HepG2 (cell line): ENCODE results near the gene COL5A2. TPM values are rescaled to one million over a fixed set of nuclear protein-coding genes. Genes with fewer than 3 reads are reported as not detected.

Source experiments
- GLI4 ChIP-seq: sonication (generic); formaldehyde crosslinking; IDR thresholded peaks from 2 replicates; pipeline ENCODE4 v1.5.1; 2020; ENCODE audit warnings: missing genetic modification reagents, mild to moderate bottlenecking, moderate library complexity, borderline replicate concordance
- SIX4 ChIP-seq: sonication (generic); formaldehyde crosslinking; IDR thresholded peaks from 2 replicates; pipeline ENCODE4 v1.4.0; 2020; ENCODE audit warnings: missing genetic modification reagents
- ZNF121 ChIP-seq: sonication (generic); formaldehyde crosslinking; IDR thresholded peaks from 2 replicates; pipeline ENCODE4 v1.5.0; 2020; ENCODE audit warnings: mild to moderate bottlenecking, missing genetic modification reagents
- ZNF572 ChIP-seq: sonication (generic); formaldehyde crosslinking; IDR thresholded peaks from 2 replicates; pipeline ENCODE4 v1.5.1; 2020; ENCODE audit warnings: mild to moderate bottlenecking, missing genetic modification reagents
- ZNF724P ChIP-seq: sonication (generic); formaldehyde crosslinking; IDR thresholded peaks from 2 replicates; pipeline ENCODE4 v1.8.0; 2022; ENCODE audit warnings: missing genetic modification reagents, borderline replicate concordance
- ZSCAN12 ChIP-seq: sonication (generic); formaldehyde crosslinking; IDR thresholded peaks from 2 replicates; pipeline ENCODE4 v1.9.0; 2021; ENCODE audit warnings: mild to moderate bottlenecking, missing genetic modification reagents
- ZSCAN30 ChIP-seq: sonication (generic); formaldehyde crosslinking; IDR thresholded peaks from 2 replicates; pipeline ENCODE4 v1.5.0; 2020; ENCODE audit warnings: mild to moderate bottlenecking, missing genetic modification reagents
- polyA plus RNA-seq, 8 experiments: library from polyadenylated mRNA; depleted of rRNA in 3 of 8; stranded (reverse) in 7 of 8; unstranded in 1 of 8; fragments of >200 nt; fragmentation: Illumina TruSeq in 4 of 8; extraction: Trizol in 4 of 8; gene quantifications; 2 replicates each; pipeline versions ENCODE4 v1.2.1 to v1.2.3, GENCODE V29; 2011 to 2016; ENCODE audit warnings: low read depth in 4 of 8, missing spikeins in 1 of 8, mixed read lengths in 1 of 8; ENCODE audit not compliant: insufficient read depth in 1 of 8
- total RNA-seq, 5 experiments: library from RNA; depleted of rRNA; stranded (reverse); fragments of >200 nt; fragmentation: Illumina TruSeq; extraction: Trizol; gene quantifications; 2 replicates each; pipeline ENCODE4 v1.2.3, GENCODE V29; 2016; ENCODE audit warnings: low read depth in 1 of 5
- TF ChIP-seq, protein P1 (sequence below), 2 experiments: sonication (generic) in 1 of 2; formaldehyde crosslinking in 1 of 2; IDR thresholded peaks; 2 replicates each; pipeline versions ENCODE4 v1.4.0 to v1.6.1; 2016 to 2020; ENCODE audit warnings: borderline replicate concordance in 1 of 2, low read depth in 1 of 2, mild to moderate bottlenecking in 1 of 2, missing genetic modification reagents in 1 of 2
- TF ChIP-seq, protein P2 (sequence below): sonication (generic); formaldehyde crosslinking; IDR thresholded peaks from 2 replicates; pipeline ENCODE4 v1.8.0; 2022; ENCODE audit warnings: mild to moderate bottlenecking, missing genetic modification reagents, moderate library complexity
- TF ChIP-seq, protein P3 (sequence below): sonication (generic); formaldehyde crosslinking; conservative IDR thresholded peaks from 2 replicates; pipeline ENCODE4 v1.4.0; 2020; ENCODE audit warnings: mild to moderate bottlenecking, missing genetic modification reagents, moderate library complexity
- TF ChIP-seq, protein P4 (sequence below): sonication (generic); formaldehyde crosslinking; IDR thresholded peaks from 2 replicates; pipeline ENCODE4 v1.9.0; 2021; ENCODE audit warnings: missing genetic modification reagents, mild to moderate bottlenecking, borderline replicate concordance

COL5A2 gene
- total and polyA plus RNA-seq, 2 of the 13 experiments (the other 11 are each of a cell fraction or from before 2014, with no cell fraction given) = 0.83 to 1.5 TPM

DNA sequence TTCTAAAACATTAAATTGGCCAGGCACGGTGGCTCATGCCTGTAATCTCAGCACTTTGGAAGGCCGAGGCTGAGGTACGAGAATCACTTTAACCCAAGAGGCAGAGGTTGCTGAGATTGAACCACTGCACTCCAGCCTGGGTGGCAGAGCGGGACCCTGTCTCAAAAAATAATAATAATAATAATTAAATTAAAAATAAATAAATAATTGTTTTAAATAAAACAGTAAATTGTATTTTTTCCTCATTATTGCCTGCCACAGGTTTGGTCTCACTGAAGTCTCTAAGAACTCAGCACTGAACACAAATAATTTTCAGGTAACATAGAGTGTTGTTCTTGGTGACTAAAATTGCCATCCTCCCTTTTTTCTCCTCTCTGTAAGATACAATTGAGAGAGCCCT lies 19.8 kb downstream of the COL5A2 start (continued):
- TF ChIP-seq, protein P1, sequence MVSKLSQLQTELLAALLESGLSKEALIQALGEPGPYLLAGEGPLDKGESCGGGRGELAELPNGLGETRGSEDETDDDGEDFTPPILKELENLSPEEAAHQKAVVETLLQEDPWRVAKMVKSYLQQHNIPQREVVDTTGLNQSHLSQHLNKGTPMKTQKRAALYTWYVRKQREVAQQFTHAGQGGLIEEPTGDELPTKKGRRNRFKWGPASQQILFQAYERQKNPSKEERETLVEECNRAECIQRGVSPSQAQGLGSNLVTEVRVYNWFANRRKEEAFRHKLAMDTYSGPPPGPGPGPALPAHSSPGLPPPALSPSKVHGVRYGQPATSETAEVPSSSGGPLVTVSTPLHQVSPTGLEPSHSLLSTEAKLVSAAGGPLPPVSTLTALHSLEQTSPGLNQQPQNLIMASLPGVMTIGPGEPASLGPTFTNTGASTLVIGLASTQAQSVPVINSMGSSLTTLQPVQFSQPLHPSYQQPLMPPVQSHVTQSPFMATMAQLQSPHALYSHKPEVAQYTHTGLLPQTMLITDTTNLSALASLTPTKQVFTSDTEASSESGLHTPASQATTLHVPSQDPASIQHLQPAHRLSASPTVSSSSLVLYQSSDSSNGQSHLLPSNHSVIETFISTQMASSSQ (IDR thresholded peaks at IDR 0.05; ENCODE audit: low read depth) = no peak
- TF ChIP-seq, protein P1 (CRISPR knock-in tag; IDR thresholded peaks at IDR 0.05; ENCODE audit: borderline replicate concordance) = no peak
- no peak for TF ChIP-seq ZNF121
- no peak for TF ChIP-seq GLI4
- TF ChIP-seq ZNF724P (CRISPR knock-in tag) = no peak
- no peak for TF ChIP-seq ZSCAN12
- TF ChIP-seq, protein P2, sequence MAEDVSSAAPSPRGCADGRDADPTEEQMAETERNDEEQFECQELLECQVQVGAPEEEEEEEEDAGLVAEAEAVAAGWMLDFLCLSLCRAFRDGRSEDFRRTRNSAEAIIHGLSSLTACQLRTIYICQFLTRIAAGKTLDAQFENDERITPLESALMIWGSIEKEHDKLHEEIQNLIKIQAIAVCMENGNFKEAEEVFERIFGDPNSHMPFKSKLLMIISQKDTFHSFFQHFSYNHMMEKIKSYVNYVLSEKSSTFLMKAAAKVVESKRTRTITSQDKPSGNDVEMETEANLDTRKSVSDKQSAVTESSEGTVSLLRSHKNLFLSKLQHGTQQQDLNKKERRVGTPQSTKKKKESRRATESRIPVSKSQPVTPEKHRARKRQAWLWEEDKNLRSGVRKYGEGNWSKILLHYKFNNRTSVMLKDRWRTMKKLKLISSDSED (CRISPR knock-in tag) = no peak
- TF ChIP-seq, protein P3, sequence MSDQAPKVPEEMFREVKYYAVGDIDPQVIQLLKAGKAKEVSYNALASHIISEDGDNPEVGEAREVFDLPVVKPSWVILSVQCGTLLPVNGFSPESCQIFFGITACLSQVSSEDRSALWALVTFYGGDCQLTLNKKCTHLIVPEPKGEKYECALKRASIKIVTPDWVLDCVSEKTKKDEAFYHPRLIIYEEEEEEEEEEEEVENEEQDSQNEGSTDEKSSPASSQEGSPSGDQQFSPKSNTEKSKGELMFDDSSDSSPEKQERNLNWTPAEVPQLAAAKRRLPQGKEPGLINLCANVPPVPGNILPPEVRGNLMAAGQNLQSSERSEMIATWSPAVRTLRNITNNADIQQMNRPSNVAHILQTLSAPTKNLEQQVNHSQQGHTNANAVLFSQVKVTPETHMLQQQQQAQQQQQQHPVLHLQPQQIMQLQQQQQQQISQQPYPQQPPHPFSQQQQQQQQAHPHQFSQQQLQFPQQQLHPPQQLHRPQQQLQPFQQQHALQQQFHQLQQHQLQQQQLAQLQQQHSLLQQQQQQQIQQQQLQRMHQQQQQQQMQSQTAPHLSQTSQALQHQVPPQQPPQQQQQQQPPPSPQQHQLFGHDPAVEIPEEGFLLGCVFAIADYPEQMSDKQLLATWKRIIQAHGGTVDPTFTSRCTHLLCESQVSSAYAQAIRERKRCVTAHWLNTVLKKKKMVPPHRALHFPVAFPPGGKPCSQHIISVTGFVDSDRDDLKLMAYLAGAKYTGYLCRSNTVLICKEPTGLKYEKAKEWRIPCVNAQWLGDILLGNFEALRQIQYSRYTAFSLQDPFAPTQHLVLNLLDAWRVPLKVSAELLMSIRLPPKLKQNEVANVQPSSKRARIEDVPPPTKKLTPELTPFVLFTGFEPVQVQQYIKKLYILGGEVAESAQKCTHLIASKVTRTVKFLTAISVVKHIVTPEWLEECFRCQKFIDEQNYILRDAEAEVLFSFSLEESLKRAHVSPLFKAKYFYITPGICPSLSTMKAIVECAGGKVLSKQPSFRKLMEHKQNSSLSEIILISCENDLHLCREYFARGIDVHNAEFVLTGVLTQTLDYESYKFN (CRISPR knock-in tag) = no peak
- TF ChIP-seq, protein P4, sequence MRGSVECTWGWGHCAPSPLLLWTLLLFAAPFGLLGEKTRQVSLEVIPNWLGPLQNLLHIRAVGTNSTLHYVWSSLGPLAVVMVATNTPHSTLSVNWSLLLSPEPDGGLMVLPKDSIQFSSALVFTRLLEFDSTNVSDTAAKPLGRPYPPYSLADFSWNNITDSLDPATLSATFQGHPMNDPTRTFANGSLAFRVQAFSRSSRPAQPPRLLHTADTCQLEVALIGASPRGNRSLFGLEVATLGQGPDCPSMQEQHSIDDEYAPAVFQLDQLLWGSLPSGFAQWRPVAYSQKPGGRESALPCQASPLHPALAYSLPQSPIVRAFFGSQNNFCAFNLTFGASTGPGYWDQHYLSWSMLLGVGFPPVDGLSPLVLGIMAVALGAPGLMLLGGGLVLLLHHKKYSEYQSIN (CRISPR knock-in tag) = no peak
- TF ChIP-seq SIX4 = no peak
- no peak for TF ChIP-seq ZSCAN30 (CRISPR knock-in tag)
- no peak for TF ChIP-seq ZNF572
